Kidney (tissue), 14 donors: ENCODE measurements around the gene TCEA3. TPM values are rescaled to one million over a fixed set of nuclear protein-coding genes. Genes with fewer than 3 reads are reported as not detected.

Experiments
- DNase-seq, 5 donors: peaks; one replicate each; pipeline ENCODE4 v3.0.0-alpha.2; 2013 to 2020
- FAIRE-seq: peaks from 2 replicates; lab custom pipeline; 2012; peaks lifted over from hg19 to GRCh38; lab: Jason Lieb, UNC
- H3K27ac ChIP-seq, 2 donors: one replicate each; pipeline ENCODE4 v1.7.0; 2013; ENCODE audit warnings: low read depth in 2 of 2, low read length in 2 of 2, inconsistent platforms in 1 of 2
- H3K27me3 ChIP-seq: one replicate; pipeline ENCODE4 v1.7.1; 2013; ENCODE audit warnings: low read length, inconsistent platforms; ENCODE audit not compliant: control insufficient read depth, insufficient read depth
- H3K36me3 ChIP-seq, 3 donors: one replicate each; pipeline versions ENCODE4 v1.7.0 to v1.7.1; 2013; ENCODE audit warnings: low read length in 3 of 3, control low read depth in 1 of 3, inconsistent platforms in 1 of 3; ENCODE audit not compliant: insufficient read depth in 3 of 3, control insufficient read depth in 2 of 3
- H3K4me1 ChIP-seq, 3 donors: one replicate each; pipeline versions ENCODE4 v1.7.0 to v1.7.1; 2013; ENCODE audit warnings: low read length in 3 of 3, inconsistent platforms in 1 of 3, low read depth in 1 of 3; ENCODE audit not compliant: control insufficient read depth in 2 of 3, insufficient read depth in 2 of 3
- H3K4me3 ChIP-seq, 3 donors: one replicate each; pipeline versions ENCODE4 v1.7.0 to v1.8.1; 2013; ENCODE audit warnings: low read length in 3 of 3, control low read depth in 1 of 3, inconsistent platforms in 1 of 3
- H3K9ac ChIP-seq, 3 donors: one replicate each; pipeline versions ENCODE4 v1.7.0 to v1.7.1; 2013; ENCODE audit warnings: low read length in 3 of 3, control low read depth in 1 of 3, inconsistent platforms in 1 of 3
- H3K9me3 ChIP-seq, 3 donors: one replicate each; pipeline versions ENCODE4 v1.7.0 to v1.7.1; 2013; ENCODE audit warnings: low read length in 3 of 3, control low read depth in 1 of 3, inconsistent platforms in 1 of 3; ENCODE audit not compliant: control insufficient read depth in 2 of 3, insufficient read depth in 1 of 3
- intact Hi-C: fragments of 100-400 bp; cut with DNase I; formaldehyde crosslinking; loops from one replicate; pipeline ENCODE4 v1.11.1; 2022
- polyA plus RNA-seq: library from polyadenylated mRNA; stranded (reverse); fragments of 350-450 nt; fragmentation: Illumina TruSeq; extraction: RNeasy Lipid Tissue Mini Kit (QIAGEN cat#74804); gene quantifications from one replicate; pipeline ENCODE4 v1.2.3, GENCODE V29; 2014; ENCODE audit warnings: low read depth, low replicate concordance; ENCODE audit not compliant: insufficient read depth
- total RNA-seq: library from RNA; stranded (reverse); fragmentation: NEBNext Ultra II Directional; extraction: Animal tissue kit (Norgen Biotek cat#: 25700); gene quantifications from one replicate; pipeline ENCODE4 v1.2.1, GENCODE V29; 2021
- TF ChIP-seq, protein P1 (sequence below): IDR thresholded peaks from 3 replicates; pipeline ENCODE4 v1.5.1; 2012; ENCODE audit warnings: mild to moderate bottlenecking, moderate library complexity, borderline replicate concordance; ENCODE audit not compliant: insufficient read depth; ENCODE audit errors: extremely low read depth
- donor health status: control.
- donor health status: control.
- donor health status: control.
- donor health status: control.
- donor health status: control.
- donor health status: DM: yes; HTN: yes; CAD: no.
- donor health status: Normal renal cell carcinoma (clear cell type).

The TCEA3 gene
- total and polyA plus RNA-seq, 2 donors from 2014 or later = 46.3 to 93.2 TPM

DNA sequence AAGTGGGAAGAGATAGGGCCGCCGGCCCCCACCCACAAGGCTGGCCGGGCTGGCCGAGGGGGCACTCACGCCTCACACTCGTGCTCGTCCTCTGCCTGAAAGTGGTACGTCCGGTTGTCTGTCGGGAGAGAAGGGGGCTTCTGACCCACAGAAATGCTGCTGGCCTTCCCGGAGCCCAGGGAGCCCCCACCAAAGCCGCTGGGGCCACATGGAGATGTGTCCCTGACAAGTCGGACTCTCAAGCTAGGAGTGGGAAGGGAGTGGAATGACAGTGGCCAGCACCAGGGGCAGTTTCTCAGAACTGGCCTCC, 12.8 kb upstream of the TCEA3 start:
- FAIRE-seq (no peak), DNase-seq (no peak)
- H3K9me3 ChIP-seq = no peaks in the 10 kb centered on the region
- no peaks in the 10 kb centered on the region for H3K4me1 ChIP-seq
- H3K9ac ChIP-seq = no peak overlapping the region
- H3K27me3 ChIP-seq = no peaks in the 10 kb centered on the region
- H3K27ac ChIP-seq = no peak overlapping the region
- peaks cover 0 to 31% (median 17%) of the 10 kb centered on the region in 3 donors for H3K36me3 ChIP-seq
- intact Hi-C loops = no loop called here
- H3K4me3 ChIP-seq = no peak overlapping the region
- TF ChIP-seq, protein P1, sequence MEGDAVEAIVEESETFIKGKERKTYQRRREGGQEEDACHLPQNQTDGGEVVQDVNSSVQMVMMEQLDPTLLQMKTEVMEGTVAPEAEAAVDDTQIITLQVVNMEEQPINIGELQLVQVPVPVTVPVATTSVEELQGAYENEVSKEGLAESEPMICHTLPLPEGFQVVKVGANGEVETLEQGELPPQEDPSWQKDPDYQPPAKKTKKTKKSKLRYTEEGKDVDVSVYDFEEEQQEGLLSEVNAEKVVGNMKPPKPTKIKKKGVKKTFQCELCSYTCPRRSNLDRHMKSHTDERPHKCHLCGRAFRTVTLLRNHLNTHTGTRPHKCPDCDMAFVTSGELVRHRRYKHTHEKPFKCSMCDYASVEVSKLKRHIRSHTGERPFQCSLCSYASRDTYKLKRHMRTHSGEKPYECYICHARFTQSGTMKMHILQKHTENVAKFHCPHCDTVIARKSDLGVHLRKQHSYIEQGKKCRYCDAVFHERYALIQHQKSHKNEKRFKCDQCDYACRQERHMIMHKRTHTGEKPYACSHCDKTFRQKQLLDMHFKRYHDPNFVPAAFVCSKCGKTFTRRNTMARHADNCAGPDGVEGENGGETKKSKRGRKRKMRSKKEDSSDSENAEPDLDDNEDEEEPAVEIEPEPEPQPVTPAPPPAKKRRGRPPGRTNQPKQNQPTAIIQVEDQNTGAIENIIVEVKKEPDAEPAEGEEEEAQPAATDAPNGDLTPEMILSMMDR = no peak

DNA sequence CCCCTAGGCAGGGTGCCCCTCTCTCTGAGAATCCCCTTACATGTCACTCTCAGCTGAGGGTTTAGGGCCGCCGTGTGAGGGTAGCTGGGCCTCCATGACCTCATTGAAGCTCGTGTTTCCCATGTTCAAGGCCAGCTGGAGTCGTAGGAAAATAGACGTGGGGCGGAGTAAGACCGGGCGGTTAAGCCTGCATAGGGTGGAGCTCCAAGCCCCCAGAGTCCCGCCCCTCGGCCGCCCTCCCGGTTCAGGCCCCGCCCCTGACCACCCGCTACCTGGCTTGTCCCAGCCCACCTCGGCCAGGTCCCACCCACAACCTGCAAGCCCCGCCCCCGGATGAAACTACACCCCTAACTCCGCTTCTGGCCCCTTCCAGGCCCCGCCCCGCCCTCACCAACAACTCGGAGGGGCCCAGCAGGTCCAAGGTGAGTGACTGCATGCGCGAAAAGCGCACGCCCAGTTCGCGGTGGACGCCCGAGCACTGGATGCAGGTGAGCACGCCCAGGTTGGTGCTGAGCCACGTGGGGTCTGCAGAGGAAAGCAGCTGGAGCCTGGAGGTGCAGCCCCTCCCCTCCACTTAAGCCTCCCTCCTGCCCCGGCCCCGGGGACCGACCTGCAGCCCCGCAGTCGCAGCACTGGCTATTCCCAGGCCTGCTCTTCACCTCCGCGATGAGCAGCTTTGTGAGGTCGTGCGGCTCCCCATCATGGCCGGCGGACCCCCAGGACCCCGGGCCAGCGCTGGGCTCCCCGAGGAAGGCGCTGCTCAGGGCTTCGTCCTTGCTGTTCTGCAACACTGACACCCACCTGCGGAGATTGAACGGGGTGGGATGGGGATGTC, 12.2 kb upstream of the TCEA3 start:
- no peaks in the 10 kb centered on the region for H3K4me1 ChIP-seq
- H3K9me3 ChIP-seq = no peaks in the 10 kb centered on the region
- no peaks in the 10 kb centered on the region for H3K27me3 ChIP-seq
- H3K27ac ChIP-seq = no peak overlapping the region
- TF ChIP-seq, protein P1 = no peak
- FAIRE-seq (no peak), DNase-seq (peak; percentile 46 to 89 (median 66))
- H3K4me3 ChIP-seq = no peak overlapping the region
- peaks cover 0 to 29% (median 17%) of the 10 kb centered on the region in 3 donors for H3K36me3 ChIP-seq
- intact Hi-C loops = no loop called here
- no peak overlapping the region for H3K9ac ChIP-seq

DNA sequence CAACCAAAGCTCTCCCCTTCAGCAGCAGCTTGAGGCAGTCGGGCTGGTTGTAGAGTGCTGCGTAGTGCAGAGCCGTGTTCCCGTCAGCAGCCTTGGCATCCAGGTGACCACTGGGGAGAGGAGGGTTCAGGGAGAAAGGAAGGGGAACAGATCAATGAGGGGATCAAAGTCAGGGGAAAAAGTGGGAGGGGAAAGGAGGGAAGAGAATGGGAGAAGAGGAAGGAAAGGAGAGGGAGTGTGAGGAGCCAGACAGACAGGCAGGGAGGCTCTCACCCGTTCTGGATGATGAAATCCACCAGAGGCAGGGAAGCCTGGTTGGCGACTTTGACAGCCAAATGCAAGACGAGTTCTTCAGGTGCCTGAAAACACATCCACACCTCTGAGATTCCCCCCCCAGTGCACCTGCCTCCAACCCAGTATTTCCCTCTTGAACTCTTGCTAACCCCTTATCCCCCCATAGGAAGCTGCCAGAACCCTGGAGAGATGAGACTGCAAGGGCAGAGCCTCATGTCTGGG, 9.8 kb upstream of the TCEA3 start:
- intact Hi-C loops = no loop called here
- H3K4me3 ChIP-seq = no peak overlapping the region
- TF ChIP-seq, protein P1 = no peak
- H3K36me3 ChIP-seq = peaks cover 0 to 22% (median 19%) of the 10 kb centered on the region in 3 donors
- FAIRE-seq = no peak
- no peaks in the 10 kb centered on the region for H3K4me1 ChIP-seq
- H3K27me3 ChIP-seq = no peaks in the 10 kb centered on the region
- no peak for DNase-seq
- no peak overlapping the region for H3K27ac ChIP-seq
- no peak overlapping the region for H3K9ac ChIP-seq
- H3K9me3 ChIP-seq = no peaks in the 10 kb centered on the region
